ENCODE measurements around the gene CCNI2.

CCNI2 gene

DNA sequence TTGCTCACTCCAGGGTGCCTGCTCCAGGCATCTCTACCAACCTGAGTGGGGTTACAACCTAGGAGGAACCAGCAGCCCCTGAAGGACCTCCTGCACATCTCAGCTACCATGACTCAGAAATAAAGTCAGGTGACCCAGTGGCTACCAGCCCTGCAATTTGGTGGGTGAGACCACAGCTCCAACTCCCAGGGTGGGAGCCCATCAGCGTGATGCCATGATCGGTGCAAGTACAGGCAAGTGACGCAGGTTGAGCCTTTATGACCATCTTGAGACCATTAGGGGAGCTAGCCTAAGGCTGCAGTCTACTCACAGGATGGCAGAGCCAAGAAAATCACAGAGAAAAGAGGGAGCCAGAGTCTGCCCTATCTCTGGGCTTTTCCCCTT lies 21.3 kb downstream of the CCNI2 start:
- TF ChIP-seq CREB1 (IDR thresholded peaks at IDR 0.05; ENCODE audit: low read depth), result no peak
- TF ChIP-seq FOXM1 (IDR thresholded peaks at IDR 0.05; ENCODE audit: borderline replicate concordance, low read depth), result no peak
- no peak for TF ChIP-seq TCF12 (IDR thresholded peaks at IDR 0.05; ENCODE audit: low read depth)
- TF ChIP-seq CEBPB (IDR thresholded peaks at IDR 0.05), result no peak
- TF ChIP-seq YY1 (IDR thresholded peaks at IDR 0.05; ENCODE audit: low read depth), result no peak
- TF ChIP-seq, protein P1, sequence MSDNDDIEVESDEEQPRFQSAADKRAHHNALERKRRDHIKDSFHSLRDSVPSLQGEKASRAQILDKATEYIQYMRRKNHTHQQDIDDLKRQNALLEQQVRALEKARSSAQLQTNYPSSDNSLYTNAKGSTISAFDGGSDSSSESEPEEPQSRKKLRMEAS (IDR thresholded peaks at IDR 0.05), result no peak
- TF ChIP-seq TAF1 (IDR thresholded peaks at IDR 0.05; ENCODE audit: low read depth), result no peak
- no peak for TF ChIP-seq EGR1 (IDR thresholded peaks at IDR 0.05)
- TF ChIP-seq RAD21 (IDR thresholded peaks at IDR 0.05; ENCODE audit: low read depth), result no peak
- TF ChIP-seq, protein P2, sequence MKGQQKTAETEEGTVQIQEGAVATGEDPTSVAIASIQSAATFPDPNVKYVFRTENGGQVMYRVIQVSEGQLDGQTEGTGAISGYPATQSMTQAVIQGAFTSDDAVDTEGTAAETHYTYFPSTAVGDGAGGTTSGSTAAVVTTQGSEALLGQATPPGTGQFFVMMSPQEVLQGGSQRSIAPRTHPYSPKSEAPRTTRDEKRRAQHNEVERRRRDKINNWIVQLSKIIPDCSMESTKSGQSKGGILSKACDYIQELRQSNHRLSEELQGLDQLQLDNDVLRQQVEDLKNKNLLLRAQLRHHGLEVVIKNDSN (IDR thresholded peaks at IDR 0.05), result no peak
- no peak for TF ChIP-seq TEAD4 (IDR thresholded peaks at IDR 0.05)
- no peak for TF ChIP-seq NFIC (IDR thresholded peaks at IDR 0.05)
- no peak for TF ChIP-seq ZBTB7A (IDR thresholded peaks at IDR 0.05; ENCODE audit: low read depth)
- no peak for TF ChIP-seq EP300 (IDR thresholded peaks at IDR 0.05; ENCODE audit: borderline replicate concordance)
- TF ChIP-seq, protein P3, sequence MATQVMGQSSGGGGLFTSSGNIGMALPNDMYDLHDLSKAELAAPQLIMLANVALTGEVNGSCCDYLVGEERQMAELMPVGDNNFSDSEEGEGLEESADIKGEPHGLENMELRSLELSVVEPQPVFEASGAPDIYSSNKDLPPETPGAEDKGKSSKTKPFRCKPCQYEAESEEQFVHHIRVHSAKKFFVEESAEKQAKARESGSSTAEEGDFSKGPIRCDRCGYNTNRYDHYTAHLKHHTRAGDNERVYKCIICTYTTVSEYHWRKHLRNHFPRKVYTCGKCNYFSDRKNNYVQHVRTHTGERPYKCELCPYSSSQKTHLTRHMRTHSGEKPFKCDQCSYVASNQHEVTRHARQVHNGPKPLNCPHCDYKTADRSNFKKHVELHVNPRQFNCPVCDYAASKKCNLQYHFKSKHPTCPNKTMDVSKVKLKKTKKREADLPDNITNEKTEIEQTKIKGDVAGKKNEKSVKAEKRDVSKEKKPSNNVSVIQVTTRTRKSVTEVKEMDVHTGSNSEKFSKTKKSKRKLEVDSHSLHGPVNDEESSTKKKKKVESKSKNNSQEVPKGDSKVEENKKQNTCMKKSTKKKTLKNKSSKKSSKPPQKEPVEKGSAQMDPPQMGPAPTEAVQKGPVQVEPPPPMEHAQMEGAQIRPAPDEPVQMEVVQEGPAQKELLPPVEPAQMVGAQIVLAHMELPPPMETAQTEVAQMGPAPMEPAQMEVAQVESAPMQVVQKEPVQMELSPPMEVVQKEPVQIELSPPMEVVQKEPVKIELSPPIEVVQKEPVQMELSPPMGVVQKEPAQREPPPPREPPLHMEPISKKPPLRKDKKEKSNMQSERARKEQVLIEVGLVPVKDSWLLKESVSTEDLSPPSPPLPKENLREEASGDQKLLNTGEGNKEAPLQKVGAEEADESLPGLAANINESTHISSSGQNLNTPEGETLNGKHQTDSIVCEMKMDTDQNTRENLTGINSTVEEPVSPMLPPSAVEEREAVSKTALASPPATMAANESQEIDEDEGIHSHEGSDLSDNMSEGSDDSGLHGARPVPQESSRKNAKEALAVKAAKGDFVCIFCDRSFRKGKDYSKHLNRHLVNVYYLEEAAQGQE (IDR thresholded peaks at IDR 0.05; ENCODE audit: low read depth), result no peak

DNA sequence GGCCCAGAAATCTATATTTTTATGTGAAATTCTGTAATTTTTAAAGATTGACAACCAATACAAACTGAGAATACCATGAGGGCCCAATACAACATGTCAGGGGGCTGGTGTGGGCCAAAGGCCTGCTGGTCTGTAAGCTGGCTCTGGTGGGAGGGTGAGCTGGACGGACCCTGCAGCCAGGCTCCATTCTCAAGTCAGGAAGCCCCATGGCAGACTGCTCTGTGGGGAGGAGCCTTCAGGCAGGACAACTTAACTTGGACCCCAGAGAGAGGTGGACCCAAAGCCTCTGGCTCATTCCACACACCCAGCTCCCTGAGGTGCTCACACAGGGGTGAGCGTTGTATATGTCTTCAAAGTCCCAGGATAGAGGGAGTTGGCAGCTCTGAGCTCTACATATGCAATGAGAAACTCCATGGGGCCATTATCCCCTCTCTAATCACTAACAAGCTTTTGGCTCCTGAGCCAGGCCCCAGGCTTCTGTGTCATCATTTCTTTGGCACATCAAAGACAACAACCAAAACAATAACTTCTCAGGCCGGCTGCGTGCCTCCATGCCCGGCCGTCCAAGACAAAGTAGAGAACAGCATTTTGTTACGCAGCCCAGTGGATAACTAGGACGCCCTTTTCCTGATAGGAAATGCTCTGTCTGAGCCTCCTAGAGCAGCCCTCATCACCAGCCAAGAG lies 23.4 kb downstream of the CCNI2 start:
- TF ChIP-seq EP300 (IDR thresholded peaks at IDR 0.05; ENCODE audit: borderline replicate concordance), result no peak
- no peak for TF ChIP-seq YY1 (IDR thresholded peaks at IDR 0.05; ENCODE audit: low read depth)
- TF ChIP-seq TEAD4 (IDR thresholded peaks at IDR 0.05), result no peak
- TF ChIP-seq ZBTB7A (IDR thresholded peaks at IDR 0.05; ENCODE audit: low read depth), result no peak

DNA sequence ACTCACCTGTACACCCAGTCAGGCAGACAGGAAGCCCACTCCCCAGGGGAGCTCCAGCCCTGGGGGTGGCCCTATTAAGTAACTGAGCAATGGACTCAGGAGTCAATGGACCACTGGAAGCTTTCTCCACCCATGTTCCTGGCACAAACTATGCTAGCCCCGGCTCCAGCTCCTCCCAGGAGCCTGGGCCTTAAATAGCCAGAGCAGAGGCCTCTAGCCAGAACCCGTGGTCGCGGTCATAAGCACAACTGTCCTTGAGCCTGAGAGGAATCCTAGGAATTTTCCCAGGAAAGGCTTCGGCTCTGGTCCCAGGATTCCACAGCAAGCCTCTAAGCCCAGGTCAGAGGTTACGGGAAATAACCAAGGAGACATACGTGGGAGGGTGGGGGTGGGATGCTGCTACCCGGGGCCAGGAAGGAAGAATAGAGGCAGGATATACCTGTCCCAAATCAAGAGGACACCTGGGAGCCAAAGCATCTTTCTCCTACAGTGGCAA lies 24.3 kb downstream of the CCNI2 start:
- TF ChIP-seq, protein P3 (IDR thresholded peaks at IDR 0.05; ENCODE audit: low read depth), result no peak
- no peak for TF ChIP-seq TCF12 (IDR thresholded peaks at IDR 0.05; ENCODE audit: low read depth)
- TF ChIP-seq EGR1 (IDR thresholded peaks at IDR 0.05), result no peak
- TF ChIP-seq TEAD4 (IDR thresholded peaks at IDR 0.05), result 0 out of 2 replicates have a peak, but pooled peaks have one; percentile 23

DNA sequence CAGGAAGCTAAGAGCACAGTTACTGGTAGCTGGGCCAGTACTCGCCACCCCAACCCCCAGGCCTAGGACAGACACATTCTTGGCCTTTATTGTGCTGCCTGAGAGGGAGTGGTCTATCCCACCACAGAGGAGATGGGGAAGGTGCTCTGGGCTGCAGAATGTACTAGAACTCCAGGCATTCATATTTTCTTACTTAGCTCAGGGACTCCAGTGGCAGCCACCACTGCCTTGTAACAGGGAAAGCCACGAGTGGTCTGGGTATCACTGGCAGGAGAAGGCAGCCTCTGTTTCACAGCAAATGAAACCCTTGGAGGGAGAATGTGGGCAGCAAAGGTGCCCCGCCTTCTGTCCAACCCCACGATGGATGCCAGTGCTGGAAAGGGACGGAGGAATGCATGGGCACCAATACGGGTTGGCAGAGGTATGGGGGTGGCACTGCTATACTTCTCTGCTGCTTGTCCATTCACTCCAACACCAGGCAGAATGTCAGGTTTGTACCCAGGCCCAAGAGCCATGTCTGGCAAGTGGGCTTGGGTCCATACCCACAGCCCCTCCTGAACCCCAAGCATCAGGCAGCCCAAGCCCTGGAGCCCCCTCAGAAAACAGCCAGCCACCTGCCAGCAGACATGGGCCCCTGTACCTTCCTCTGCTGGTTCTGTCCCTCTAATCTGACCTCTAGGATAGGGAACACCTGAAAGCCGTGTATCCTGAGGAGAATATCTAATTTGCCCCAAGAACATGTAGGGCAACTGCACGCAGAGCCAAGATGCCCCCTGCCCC lies 25.3 kb downstream of the CCNI2 start:
- TF ChIP-seq TEAD4 (IDR thresholded peaks at IDR 0.05) (no peak), NFIC (IDR thresholded peaks at IDR 0.05) (no peak), TAF1 (IDR thresholded peaks at IDR 0.05; ENCODE audit: low read depth) (no peak), CEBPB (IDR thresholded peaks at IDR 0.05) (no peak)
- TF ChIP-seq, protein P3 (IDR thresholded peaks at IDR 0.05; ENCODE audit: low read depth), result no peak

DNA sequence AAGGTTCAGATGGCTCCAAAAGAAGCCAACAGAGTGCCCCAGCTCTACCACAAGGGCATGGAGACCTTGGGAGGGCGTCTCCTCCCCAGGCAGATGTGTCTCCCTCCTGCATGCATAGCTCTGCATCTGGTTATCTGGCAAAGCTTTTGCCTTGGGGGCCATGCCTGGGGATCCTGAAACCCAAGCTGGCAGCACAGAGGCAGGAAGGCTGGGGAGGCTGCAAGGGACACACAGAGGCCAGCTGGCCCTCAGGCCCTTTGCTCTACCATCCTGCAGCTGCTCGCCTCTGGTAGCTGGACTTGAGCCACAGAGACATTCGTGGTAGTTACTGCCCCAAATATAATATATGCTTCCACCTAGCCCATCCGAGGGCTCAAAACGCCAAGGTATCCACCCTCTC lies 25.9 kb downstream of the CCNI2 start:
- TF ChIP-seq TCF12 (IDR thresholded peaks at IDR 0.05; ENCODE audit: low read depth) (no peak), YY1 (IDR thresholded peaks at IDR 0.05; ENCODE audit: low read depth) (no peak), EP300 (IDR thresholded peaks at IDR 0.05; ENCODE audit: borderline replicate concordance) (no peak), NFIC (IDR thresholded peaks at IDR 0.05) (no peak), CREB1 (IDR thresholded peaks at IDR 0.05; ENCODE audit: low read depth) (no peak), EGR1 (IDR thresholded peaks at IDR 0.05) (no peak)
- TF ChIP-seq, protein P1 (IDR thresholded peaks at IDR 0.05), result no peak

Measured in Ishikawa (cell line).